Ascending aorta (tissue), 2 donors: ENCODE measurements around the gene GUCY1B1. TPM values are rescaled to one million over a fixed set of nuclear protein-coding genes. Genes with fewer than 3 reads are reported as not detected.

ENCODE experiments used
- DNase-seq, 2 donors: peaks; one replicate each; pipeline ENCODE4 v3.0.0-alpha.2; 2019; ENCODE audit warnings: low spot score in 2 of 2
- H3K27ac ChIP-seq, 2 donors: fragments of 200-600 bp; sonication (generic); one replicate each; pipeline ENCODE4 v1.5.1; 2016 to 2017; ENCODE audit warnings: mild to moderate bottlenecking in 1 of 2
- H3K27me3 ChIP-seq: fragments of 200-600 bp; sonication (generic); one replicate; pipeline ENCODE4 v1.5.1; 2017
- H3K36me3 ChIP-seq, 2 donors: fragments of 200-600 bp; sonication (generic); one replicate each; pipeline ENCODE4 v1.5.1; 2016
- H3K4me1 ChIP-seq, 2 donors: fragments of 200-600 bp; sonication (generic); one replicate each; pipeline ENCODE4 v1.5.1; 2016 to 2017; ENCODE audit warnings: mild to moderate bottlenecking in 1 of 2
- H3K4me3 ChIP-seq, 2 donors: fragments of 200-600 bp; sonication (generic); one replicate each; pipeline ENCODE4 v1.5.1; 2016 to 2017; ENCODE audit warnings: mild to moderate bottlenecking in 1 of 2
- H3K9me3 ChIP-seq, 2 donors: fragments of 200-600 bp; sonication (generic); one replicate each; pipeline ENCODE4 v1.5.1; 2016
- intact Hi-C: fragments of 100-400 bp; cut with DNase I; formaldehyde crosslinking; loops from one replicate; pipeline ENCODE4 v1.15.1; 2023
- total RNA-seq: library from RNA; depleted of rRNA; stranded (reverse); fragments of >200 nt; gene quantifications from one replicate; pipeline ENCODE4 v1.1.0, GENCODE V29; 2016
- TF ChIP-seq, protein P1 (sequence below), 3 experiments: fragments of 200-600 bp in 2 of 3; fragments of 450-650 bp in 1 of 3; sonication (generic) in 2 of 3; IDR thresholded peaks; one replicate each; pipeline ENCODE4 v1.5.1; 2016 to 2019; ENCODE audit warnings: antibody characterized with exemption in 3 of 3, mild to moderate bottlenecking in 1 of 3, moderate library complexity in 1 of 3

The GUCY1B1 gene
- total RNA-seq, 1 donor from 2014 or later: 34.9 TPM

DNA sequence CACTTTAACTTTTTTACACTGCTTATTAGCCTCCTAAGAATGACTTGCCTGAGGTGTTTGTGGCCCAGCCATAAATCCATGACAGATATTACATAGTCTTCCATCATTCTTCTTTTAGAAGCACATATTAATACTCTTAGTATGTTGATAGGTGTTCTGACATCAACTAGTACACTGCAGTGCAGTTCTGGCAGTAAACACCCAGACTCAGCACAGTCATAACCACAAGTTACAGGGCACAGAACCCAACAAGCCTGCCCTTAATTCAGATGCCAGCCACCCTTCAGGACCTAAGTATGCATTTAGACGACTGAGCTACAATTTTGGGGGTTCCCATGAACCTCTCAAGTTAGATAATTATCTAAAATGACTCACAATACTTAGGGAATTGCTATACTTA, 36.5 kb upstream of the GUCY1B1 start:
- Histone ChIP-seq H3K27me3 (no peaks in the 10 kb centered on the region), H3K4me1 (no peaks in the 10 kb centered on the region), H3K36me3 (peaks cover 0 to 39% of the 10 kb centered on the region in 2 donors), H3K9me3 (no peaks in the 10 kb centered on the region), H3K27ac (no peak overlapping the region), H3K4me3 (no peak overlapping the region)
- intact Hi-C loops: no loop called here
- TF ChIP-seq, protein P1, sequence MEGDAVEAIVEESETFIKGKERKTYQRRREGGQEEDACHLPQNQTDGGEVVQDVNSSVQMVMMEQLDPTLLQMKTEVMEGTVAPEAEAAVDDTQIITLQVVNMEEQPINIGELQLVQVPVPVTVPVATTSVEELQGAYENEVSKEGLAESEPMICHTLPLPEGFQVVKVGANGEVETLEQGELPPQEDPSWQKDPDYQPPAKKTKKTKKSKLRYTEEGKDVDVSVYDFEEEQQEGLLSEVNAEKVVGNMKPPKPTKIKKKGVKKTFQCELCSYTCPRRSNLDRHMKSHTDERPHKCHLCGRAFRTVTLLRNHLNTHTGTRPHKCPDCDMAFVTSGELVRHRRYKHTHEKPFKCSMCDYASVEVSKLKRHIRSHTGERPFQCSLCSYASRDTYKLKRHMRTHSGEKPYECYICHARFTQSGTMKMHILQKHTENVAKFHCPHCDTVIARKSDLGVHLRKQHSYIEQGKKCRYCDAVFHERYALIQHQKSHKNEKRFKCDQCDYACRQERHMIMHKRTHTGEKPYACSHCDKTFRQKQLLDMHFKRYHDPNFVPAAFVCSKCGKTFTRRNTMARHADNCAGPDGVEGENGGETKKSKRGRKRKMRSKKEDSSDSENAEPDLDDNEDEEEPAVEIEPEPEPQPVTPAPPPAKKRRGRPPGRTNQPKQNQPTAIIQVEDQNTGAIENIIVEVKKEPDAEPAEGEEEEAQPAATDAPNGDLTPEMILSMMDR (IDR thresholded peaks at IDR 0.05): no peak
- DNase-seq: no peak

DNA sequence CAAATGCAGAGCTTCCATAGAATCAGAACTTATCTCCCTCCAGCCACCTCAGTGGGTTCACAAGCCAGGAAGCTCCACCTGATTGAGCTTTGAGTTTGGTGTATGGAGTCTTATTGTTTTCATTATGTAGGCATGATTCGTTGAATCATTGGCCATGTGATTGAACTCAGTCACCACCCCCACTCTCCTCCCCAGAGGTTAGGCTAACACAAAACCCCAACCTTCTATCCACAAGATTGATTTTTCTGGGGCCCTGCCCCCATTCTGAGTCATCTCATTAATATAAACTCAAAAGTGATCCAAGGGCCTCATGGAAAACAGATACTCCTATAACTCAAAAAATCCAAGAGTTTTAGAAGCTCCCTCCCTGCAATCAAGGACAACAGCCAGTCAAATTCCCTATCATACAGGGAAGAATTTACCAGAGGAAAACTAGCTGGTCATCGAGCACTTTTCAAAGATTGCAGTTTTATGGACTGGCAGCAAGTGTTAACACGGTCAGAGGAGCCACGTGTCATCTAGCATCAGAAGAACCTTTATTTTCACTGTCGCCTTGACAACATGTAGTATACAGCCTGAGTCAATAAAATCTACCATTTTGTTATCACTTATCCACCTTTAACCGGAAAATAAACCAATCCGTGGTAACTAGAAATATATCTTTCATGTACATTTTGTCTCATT, 35.9 kb upstream of the GUCY1B1 start:
- TF ChIP-seq, protein P1 (IDR thresholded peaks at IDR 0.05): no peak
- H3K9me3 ChIP-seq: no peaks in the 10 kb centered on the region
- H3K4me1 ChIP-seq: no peaks in the 10 kb centered on the region
- intact Hi-C loops: no loop called here
- H3K4me3 ChIP-seq: no peak overlapping the region
- no peak overlapping the region for H3K27ac ChIP-seq
- H3K36me3 ChIP-seq: peaks cover 0 to 39% of the 10 kb centered on the region in 2 donors
- no peaks in the 10 kb centered on the region for H3K27me3 ChIP-seq
- no peak for DNase-seq

DNA sequence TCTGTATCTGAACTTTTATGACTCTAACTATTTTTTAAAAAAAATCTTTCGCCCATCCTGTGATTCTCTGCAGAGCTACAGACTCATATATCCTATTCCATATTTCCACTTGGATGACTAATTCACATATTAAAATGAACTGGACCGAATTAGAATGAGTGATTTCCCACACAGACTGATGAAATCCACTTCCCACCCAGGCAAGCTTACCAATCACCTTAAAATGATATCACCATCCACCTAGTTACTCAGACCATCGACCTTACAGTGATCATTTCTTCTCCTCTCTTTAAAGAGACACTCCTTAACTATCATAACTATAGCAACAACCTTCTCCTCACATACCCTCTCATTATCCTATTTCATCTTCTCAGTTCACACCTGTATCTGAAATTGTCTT, 34.1 kb upstream of the GUCY1B1 start:
- peaks cover 0 to 36% of the 10 kb centered on the region in 2 donors for H3K36me3 ChIP-seq
- H3K27ac ChIP-seq: no peak overlapping the region
- intact Hi-C loops: no loop called here
- TF ChIP-seq, protein P1 (IDR thresholded peaks at IDR 0.05): no peak
- no peaks in the 10 kb centered on the region for H3K27me3 ChIP-seq
- no peaks in the 10 kb centered on the region for H3K4me1 ChIP-seq
- DNase-seq: no peak
- H3K4me3 ChIP-seq: no peak overlapping the region
- H3K9me3 ChIP-seq: no peaks in the 10 kb centered on the region

DNA sequence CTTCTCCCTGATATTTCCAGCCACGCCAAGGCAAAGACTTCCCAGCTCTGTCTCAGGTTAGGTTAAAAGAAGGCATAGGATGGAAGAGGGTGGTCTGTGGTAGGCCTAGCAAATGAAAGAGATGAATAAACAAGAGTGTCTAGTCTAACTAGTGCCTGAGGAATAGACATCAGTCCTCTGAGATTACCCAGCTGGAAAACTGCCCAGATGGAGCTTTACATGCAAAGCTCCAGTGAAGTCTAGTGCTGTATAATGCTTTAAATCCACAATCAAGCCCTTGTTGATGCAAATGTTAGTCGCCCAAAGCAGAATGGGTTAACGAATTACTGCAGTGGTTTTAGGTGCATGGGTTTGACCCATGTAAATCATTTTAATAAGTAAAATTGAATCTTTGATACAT, 24.8 kb upstream of the GUCY1B1 start:
- TF ChIP-seq, protein P1 (IDR thresholded peaks at IDR 0.05): no peak
- intact Hi-C loops: no loop called here
- DNase-seq: no peak
- Histone ChIP-seq H3K4me1 (no peaks in the 10 kb centered on the region), H3K9me3 (no peaks in the 10 kb centered on the region), H3K36me3 (peaks cover 0 to 5% of the 10 kb centered on the region in 2 donors), H3K27ac (no peak overlapping the region), H3K27me3 (no peaks in the 10 kb centered on the region), H3K4me3 (no peak overlapping the region)

DNA sequence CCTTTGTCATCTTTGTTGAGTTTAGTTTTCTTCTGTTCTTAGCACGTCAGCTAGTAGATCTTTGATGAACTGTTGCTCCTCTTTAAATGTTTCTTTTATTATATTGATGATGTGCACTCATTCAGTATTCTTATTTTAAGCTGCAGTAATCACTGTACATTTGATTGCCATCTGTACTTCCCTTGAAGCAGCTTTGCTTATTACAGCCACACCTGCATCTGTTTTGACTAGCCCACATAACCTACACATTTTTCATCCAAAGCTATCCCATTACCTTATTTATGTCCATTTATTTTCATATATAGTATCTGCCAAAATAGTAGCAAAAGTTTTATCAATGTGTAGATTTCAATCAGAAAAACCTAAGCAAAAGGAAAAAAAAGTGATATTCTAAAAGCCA, 23.9 kb upstream of the GUCY1B1 start:
- TF ChIP-seq, protein P1 (IDR thresholded peaks at IDR 0.05): no peak

More for the DNA sequence above, 23.9 kb upstream of the GUCY1B1 start:
- intact Hi-C loops: no loop called here
- H3K27me3 ChIP-seq: no peaks in the 10 kb centered on the region
- H3K36me3 ChIP-seq: peaks cover 0 to 2% of the 10 kb centered on the region in 2 donors
- DNase-seq: no peak
- H3K9me3 ChIP-seq: no peaks in the 10 kb centered on the region
- no peaks in the 10 kb centered on the region for H3K4me1 ChIP-seq
- no peak overlapping the region for H3K4me3 ChIP-seq
- H3K27ac ChIP-seq: no peak overlapping the region
